ENCODE results near the gene TGM2.

DNA sequence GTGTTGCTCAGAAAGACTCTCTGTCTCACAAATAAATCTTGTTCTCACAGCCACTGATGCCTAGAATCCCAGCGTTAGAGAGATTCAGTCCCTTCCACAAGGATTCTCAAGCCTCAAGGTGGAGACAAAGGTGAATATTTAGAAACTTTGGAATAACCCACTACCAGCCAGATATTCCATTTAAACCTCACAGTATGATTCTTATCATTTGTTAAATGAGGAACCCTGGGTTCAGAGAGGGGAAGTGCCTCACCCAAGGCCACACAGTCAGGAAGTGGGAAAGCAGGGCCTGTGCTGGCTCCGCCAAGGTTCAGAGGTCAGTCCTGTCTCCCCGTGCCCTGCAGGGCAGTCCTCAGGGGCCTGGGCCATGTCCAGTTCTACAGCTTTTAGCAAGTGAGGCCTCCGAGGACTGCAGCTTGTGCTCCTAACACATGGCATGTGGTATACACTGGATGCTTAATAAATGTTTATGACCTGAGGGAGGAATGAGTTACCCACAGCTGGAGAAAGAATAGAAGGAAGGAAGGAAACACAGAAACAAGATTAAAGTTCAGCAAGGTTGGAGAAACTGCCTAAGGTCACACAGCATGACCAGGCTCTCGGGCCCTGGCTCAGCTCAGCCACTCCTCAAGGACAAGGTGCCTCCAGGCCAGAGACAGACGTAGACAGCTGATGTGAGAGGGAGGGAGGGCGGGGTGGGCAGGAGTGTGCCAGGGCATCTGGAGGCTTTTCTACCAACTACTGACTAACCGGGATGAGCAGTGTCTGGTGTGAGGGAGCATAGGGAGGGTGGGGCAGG, 3.9 kb upstream of the TGM2 start:
- TF ChIP-seq, protein P1, sequence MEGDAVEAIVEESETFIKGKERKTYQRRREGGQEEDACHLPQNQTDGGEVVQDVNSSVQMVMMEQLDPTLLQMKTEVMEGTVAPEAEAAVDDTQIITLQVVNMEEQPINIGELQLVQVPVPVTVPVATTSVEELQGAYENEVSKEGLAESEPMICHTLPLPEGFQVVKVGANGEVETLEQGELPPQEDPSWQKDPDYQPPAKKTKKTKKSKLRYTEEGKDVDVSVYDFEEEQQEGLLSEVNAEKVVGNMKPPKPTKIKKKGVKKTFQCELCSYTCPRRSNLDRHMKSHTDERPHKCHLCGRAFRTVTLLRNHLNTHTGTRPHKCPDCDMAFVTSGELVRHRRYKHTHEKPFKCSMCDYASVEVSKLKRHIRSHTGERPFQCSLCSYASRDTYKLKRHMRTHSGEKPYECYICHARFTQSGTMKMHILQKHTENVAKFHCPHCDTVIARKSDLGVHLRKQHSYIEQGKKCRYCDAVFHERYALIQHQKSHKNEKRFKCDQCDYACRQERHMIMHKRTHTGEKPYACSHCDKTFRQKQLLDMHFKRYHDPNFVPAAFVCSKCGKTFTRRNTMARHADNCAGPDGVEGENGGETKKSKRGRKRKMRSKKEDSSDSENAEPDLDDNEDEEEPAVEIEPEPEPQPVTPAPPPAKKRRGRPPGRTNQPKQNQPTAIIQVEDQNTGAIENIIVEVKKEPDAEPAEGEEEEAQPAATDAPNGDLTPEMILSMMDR (optimal IDR thresholded peaks at IDR 0.05 in 1 of 3, IDR thresholded peaks at IDR 0.05 in 1 of 3, conservative IDR thresholded peaks at IDR 0.05 in 1 of 3; ENCODE audit: extremely low read depth in 1 of 3, insufficient read depth in 2 of 3, low read length in 3 of 3): no peak
- no peak for TF ChIP-seq EZH2 (IDR thresholded peaks at IDR 0.05; ENCODE audit: low read length)
